Measurements from ENCODE around the gene VWDE.

The VWDE gene

GRCh38 chr7:12316925-12317324, 86.7 kb downstream of the VWDE start:
- no peak overlapping the region for H3K27ac ChIP-seq
- TF ChIP-seq, protein P1, sequence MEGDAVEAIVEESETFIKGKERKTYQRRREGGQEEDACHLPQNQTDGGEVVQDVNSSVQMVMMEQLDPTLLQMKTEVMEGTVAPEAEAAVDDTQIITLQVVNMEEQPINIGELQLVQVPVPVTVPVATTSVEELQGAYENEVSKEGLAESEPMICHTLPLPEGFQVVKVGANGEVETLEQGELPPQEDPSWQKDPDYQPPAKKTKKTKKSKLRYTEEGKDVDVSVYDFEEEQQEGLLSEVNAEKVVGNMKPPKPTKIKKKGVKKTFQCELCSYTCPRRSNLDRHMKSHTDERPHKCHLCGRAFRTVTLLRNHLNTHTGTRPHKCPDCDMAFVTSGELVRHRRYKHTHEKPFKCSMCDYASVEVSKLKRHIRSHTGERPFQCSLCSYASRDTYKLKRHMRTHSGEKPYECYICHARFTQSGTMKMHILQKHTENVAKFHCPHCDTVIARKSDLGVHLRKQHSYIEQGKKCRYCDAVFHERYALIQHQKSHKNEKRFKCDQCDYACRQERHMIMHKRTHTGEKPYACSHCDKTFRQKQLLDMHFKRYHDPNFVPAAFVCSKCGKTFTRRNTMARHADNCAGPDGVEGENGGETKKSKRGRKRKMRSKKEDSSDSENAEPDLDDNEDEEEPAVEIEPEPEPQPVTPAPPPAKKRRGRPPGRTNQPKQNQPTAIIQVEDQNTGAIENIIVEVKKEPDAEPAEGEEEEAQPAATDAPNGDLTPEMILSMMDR (conservative IDR thresholded peaks at IDR 0.05): no peak

GRCh38 chr7:12315049-12315448, 88.6 kb downstream of the VWDE start:
- H3K27ac ChIP-seq: no peak overlapping the region
- TF ChIP-seq, protein P1 (conservative IDR thresholded peaks at IDR 0.05): no peak

GRCh38 chr7:12314199-12314598, 89.5 kb downstream of the VWDE start:
- no peak overlapping the region for H3K27ac ChIP-seq
- TF ChIP-seq, protein P1 (conservative IDR thresholded peaks at IDR 0.05): no peak

- TF ChIP-seq, protein P1 (conservative IDR thresholded peaks at IDR 0.05): no peak
- H3K27ac ChIP-seq: no peak overlapping the region
These were observed 98.2 kb downstream of the VWDE start for GRCh38 chr7:12305502-12305901.

DNA sequence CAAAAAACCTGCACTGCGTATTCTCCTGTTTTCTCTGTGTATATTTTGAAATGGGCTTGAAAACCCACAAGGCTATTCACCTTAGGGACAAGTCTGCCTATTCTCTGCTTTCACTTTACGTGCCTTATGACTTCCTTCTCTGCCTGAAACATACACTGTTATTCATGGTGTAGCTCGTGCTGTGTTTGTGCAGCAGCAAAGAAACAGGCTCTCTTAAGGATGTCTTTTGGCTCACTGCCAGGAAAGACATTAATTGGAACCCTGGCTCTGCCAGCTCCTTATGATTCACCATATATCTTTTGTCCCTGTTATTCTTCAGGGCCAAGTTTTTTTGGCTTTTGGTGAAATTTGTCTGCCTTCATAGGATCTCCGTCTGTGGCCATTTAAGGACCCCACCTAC, 100.2 kb downstream of the VWDE start:
- TF ChIP-seq, protein P1 (conservative IDR thresholded peaks at IDR 0.05): no peak
- H3K27ac ChIP-seq: no peak overlapping the region

DNA sequence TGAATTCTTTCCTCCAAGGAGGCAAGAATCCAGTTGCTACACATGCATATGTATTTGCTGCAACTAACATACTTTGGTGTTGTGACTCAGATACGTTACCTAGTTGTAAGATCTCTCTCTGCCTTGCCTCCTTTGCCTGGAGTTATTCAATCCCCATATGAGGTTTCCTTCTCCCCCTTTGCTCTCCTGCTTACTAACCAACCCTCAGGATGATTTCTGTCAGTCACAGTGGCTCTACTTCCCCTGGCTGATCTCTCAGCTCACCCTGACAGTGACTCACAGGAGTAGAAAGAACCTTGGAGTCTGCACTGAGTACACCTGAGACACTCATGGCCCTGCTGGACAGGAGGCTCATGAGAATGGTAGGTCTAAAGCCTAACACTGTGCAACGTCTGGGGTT, 100.6 kb downstream of the VWDE start:
- H3K27ac ChIP-seq: no peak overlapping the region
- TF ChIP-seq, protein P1 (conservative IDR thresholded peaks at IDR 0.05): no peak

DNA sequence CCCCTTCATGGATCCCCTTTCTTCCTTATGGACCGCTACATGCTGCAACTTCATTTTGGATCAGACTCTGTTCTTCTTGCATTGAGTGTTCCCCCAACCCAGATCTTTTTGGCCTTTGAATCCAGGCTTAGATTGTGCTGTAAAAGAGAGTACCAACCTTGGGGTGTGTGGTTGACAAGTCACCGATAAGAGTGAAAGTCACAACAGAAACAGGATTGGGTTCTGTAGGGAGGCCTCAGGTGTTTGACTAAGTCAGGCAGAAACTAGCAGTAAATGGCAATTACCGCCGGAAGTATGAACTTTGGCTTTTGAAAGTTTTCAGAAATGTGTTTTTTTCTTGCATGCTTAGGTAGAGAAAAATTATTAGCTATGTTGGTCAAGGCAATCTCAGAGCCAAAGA, 103.2 kb downstream of the VWDE start:
- TF ChIP-seq, protein P1 (conservative IDR thresholded peaks at IDR 0.05): no peak
- H3K27ac ChIP-seq: no peak overlapping the region

GRCh38 chr7:12299367-12299766, 104.3 kb downstream of the VWDE start:
- TF ChIP-seq, protein P1 (conservative IDR thresholded peaks at IDR 0.05): no peak
- no peak overlapping the region for H3K27ac ChIP-seq

Measured in VCaP (cell line).